NCI-H1417 (cell line): ENCODE results near the gene BTNL9.
"Not testable (repeated sequence)": the region's sequence is repeated elsewhere in the genome, so short reads cannot be mapped to it uniquely, and the experiment has no call there.

Source experiments
- DNase-seq, 3 experiments: peaks; one replicate each; lab custom pipeline; 2025; lab: John Stamatoyannopoulos, UW

Gene BTNL9

DNA sequence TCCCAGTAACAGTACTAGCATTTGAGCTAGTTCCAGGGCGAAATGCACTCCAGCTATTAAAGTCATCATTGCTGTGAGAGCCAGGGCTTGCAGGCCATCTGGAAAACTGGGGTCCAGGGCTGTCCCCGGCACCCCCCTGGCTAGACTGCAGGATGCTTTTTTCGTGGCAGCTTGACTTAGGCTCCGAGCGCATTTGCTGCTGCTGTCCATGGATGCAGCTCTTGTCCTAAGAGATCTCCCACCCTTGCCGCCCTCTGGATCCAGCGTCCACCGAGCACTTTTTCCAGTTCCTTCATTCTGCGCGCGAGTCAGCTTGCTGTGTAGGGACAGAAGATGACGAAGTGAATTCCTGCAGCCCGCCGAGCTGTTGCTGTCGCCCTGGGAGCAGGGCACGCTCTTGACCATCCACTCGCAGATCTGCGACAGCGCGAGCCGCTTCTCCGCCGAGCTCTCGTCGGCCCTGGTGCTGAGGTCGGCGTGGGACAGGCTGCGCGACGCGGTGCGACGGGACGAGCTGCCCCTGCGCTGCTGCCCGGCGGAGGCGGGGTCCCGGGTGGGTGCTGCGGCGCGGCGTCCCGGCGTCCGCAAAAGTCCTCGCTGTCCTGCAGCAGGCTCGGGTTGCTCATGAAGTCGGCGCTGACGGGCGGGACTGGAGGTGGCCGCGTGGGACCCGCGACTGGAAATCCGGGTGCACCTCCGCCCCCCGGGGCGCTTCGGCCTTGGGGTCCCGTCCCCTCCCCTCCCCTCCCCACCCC is 60.2 kb downstream of the BTNL9 start:
- no peak for DNase-seq

DNA sequence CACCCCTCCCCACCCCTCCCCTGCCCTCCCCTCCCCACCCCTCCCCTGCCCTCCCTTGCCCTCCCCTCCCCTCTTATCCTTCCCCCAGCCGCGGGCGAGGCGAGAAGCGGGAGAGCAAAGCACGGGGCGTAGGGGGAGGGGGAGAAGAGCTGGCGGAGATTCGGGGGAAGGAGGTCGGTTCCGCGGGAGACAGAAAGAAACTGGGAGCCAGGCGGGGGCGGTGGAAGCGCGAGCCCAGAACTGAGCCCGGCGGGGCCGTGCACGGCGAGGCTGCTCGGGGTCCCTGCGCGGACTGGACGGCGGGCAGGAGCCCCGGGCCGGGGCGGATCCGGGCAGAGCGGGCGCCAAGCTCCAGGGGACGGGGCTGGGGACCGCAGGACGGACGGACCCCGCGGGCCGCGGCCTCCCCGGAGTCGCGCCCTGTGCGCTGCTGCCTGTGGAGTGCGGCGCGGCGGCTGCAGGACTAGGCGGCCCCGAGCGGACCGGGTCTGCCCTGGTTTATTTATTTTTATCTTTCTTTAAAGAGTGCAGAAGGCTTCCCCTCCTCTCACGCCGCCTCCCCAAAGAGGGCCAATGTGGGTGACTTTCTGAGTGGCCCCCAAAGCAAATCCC is 61.1 kb downstream of the BTNL9 start:
- DNase-seq = not testable (repeated sequence)

DNA sequence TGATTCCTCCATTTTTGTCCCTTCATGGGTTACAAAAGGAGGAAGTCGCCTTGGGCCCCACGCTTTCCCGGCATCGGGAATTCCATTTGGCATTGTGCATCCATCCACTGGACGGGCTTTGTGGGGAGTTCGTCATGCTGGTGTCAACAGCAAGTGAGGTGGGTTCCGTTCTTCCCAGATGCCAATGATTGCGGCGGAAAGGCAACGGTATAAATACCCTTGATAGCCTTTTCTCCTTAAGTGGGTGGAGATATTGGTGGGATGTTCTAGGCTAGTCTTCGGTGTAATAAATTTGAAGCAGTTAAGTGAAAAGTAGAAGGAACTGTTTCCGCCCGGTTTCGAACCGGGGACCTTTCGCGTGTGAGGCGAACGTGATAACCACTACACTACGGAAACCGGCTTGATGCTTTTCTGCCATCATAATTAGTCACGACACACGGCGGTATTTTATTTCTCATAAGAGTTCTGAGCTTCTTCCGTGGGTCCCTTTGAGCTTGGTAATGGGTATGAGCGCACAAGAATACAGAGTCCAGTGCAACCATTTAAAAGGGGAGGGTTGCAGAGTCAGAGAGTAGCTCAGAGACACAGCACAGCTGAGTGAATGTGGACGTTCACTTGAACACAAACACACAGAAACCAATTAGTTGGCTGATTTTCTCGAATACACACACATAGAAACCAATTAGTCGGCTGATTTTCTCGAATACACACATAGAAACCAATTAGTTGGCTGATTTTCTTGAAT is 62.0 kb downstream of the BTNL9 start:
- not testable (repeated sequence) for DNase-seq

DNA sequence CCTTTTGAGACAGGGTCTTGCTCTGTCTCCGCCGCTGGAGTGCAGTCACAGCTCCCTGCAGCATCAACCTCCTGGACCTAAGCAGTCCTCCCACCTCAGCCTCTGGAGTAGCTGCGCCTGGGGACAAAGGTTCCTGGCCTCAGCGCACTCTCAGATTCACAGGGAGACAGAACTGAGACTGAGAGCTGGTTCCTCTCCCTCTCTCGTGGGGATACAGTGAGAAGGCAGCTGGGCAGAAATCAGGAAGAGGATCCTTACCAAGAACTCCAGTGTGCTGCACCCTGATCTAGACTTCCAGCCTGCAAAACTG is 64.1 kb downstream of the BTNL9 start:
- DNase-seq = not testable (repeated sequence)

DNA sequence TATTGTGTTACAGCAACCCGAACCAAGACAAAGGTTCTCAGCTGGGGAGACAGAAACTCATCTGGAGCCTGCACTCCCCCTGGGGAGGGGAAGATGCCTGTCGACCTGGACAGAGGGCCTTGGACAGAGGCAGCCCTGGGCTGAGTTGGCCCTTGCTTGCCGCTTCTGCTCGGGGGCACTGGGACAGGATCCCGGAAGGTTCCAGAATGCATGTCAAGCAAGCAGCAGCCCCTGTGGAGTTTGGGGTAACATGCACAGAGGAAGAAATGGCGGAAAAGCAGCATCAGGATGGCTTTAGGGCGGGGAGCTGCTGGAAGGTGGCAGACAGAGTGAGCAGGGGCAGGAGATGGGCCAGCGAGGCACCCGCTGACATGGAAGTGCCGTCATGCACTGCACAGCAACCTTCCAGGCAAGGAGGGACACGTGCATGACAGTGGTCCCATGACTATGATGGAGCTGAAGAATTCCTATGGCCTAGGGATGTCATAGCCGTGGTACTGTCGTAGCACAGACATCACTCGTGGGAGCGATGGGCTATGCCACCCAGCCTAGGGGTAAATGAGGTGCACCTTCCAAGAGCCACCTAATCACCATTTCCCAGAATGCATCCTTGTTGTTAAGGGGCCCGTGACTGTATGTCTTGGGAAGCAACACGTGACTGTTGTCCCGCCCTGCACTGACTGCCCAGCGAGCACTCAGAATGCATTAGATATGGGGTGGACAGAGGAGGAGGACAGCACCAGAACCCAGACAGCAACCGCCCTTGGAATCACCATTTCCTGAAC is 64.7 kb downstream of the BTNL9 start:
- not testable (repeated sequence) for DNase-seq

DNA sequence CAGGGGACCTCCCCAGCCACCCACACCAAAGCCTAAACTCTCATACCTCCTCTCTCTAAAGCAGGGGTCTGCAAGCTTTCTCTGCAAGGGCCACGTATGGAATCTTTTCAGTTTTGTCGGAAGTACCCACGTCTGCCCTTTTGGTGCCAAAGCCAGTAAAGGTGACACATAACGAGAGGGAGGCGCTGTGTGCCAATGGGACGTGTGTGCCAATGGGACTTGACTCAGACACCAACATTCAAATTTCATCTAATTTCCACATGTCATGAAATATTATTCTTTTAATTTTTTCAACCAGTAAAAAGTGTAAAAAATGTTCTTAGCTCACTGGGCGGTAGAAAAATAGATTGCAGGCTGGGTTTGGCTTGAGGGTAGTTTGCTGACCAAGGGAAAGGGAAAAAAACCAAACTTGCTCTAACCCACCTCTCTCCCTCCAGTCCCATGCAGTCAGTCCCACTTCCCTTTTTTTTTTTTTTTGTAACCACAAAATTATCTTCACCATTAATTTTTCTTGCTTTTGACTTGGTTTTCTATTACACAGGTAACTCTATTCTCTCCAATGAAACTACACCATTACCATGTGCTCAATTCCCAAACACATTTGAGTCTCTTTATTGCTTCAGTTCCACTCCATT is 65.4 kb downstream of the BTNL9 start:
- no peak for DNase-seq

DNA sequence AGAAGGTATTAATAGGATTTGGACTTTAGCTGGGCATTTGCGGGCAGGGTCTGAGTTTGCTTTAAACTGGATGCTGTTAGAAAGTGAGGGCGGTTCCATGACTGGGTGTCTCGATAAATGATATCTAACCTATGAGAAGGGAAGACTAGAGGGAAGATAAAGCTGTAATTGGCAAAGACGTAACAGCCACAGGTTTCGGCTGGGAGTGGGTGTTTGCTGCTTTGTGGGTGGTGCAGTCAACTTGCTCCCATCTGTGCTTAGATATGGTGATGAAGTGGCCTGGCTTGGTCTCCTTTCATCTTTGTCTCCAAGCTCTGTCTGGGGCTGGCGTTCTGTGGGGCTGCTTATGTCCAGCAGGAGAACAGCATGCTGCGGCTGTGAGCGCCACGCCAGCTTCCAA is 67.6 kb downstream of the BTNL9 start:
- no peak for DNase-seq

DNA sequence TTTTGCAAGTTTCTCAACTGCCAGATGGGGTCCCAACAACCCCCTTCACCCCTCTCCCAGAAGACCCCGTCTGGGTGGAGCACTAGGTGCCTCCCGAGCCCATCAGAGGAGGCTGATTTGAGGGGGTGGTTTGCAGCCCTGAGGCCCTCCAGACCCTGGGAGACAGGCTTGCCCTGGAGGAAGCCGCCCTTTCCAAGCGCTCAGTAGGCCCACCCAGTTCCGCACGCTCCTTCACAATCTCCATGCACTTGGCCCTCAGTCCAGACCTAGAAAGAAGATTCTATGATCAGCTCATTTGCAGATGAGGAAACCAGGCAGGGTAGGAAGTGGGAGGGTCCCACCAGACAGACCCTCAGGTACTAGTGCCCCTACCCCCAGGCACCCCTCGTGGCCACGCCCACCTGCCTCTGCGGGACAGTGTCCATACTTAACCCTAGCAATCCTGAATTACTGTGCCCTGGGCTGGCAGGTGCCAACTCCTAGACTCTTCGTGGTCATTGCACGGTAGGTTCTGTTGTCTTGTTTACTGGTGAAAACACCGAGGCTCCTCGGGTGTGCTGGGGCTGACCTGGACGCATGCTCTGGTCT is 68.6 kb downstream of the BTNL9 start:
- DNase-seq = no peak

DNA sequence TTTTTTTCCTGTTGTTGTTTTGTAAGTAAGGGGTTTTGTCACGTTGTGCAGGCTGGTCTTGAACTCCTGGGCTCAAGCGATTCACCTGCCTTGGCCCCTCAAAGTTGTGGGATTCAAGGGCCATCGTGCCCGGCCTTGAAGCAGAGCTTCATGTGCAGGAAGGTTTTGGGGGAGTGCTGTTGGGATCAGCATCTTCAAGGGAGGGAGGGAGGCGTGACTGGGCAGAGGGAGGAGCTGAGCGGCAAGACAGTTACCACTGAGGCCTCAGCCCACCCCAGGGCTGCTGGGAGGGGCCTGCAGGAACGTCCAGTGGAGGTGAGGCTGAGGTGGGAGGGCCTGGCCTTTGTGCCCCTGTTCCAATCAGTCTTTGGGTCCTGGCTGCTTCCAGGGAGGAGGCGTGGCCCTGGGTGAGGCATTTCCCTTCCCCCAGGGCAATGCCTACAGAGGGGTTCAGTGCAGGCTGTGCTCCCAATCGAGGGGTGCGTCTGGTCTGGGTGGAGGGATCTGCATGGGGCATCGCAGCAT is 69.5 kb downstream of the BTNL9 start:
- DNase-seq = no peak

DNA sequence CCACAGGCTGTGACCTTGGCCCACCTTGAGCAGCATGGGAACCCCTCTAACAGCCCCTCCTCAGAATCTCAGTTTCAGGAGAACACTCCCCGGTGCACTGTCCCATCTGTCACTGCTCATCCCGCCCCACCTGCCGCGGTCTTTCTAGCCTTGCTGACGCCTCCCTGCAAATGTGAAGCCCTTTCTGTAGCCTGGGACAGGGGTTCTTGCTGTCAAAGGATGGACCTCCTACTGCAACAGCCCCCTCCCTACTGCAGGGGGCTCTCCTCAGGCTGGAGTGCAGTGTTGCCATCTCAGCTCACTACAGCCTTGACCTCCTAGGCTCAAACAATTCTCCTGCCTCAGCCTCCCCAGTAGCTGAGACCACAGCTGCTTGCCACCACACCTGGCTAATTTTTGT is 70.9 kb downstream of the BTNL9 start:
- no peak for DNase-seq
